ENCODE results near the gene SMIM41. TPM values are rescaled to one million over a fixed set of nuclear protein-coding genes. Genes with fewer than 3 reads are reported as not detected.

Gene SMIM41
- polyA plus RNA-seq, 1 donor (not counting 4 experiments of a cell fraction or from before 2014, with no cell fraction given) = not detected

DNA sequence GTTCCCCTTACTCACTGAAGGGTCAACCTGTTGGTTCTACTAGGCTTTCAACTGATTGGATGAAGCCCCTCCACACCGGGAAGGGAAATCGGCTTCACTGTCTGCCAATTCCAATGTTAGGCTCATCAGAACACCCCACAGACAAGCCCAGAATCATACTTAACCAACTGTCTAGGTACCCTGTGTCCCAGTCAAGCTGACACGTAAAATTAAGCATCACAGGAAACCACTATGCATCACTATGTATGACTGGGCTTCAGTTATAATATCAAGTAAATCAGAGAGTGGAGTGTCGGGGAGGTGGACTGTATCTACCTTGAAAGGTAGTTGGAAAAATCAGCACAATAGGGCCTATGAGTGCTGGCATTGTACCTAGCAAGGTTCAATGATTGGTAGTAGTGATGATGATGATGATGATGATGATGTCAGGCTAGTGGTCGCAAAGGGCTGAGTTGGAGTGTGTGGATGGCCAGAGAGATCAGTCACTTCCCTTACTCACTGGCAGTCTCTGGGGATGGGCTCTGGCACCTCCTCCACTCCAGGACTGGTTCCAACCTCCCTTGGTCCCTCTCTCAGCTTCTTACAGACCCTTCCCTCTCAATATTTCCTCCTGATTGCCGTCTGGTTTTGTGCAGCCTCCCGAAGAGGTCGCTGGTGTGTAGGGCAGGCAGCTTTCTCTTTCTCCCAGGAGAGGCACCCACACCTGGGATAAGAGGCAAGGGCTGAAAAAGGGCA, 13.0 kb upstream of the SMIM41 start:
- TF ChIP-seq EZH2 (IDR thresholded peaks at IDR 0.05; ENCODE audit: low read length) = no peak
- TF ChIP-seq, protein P1, sequence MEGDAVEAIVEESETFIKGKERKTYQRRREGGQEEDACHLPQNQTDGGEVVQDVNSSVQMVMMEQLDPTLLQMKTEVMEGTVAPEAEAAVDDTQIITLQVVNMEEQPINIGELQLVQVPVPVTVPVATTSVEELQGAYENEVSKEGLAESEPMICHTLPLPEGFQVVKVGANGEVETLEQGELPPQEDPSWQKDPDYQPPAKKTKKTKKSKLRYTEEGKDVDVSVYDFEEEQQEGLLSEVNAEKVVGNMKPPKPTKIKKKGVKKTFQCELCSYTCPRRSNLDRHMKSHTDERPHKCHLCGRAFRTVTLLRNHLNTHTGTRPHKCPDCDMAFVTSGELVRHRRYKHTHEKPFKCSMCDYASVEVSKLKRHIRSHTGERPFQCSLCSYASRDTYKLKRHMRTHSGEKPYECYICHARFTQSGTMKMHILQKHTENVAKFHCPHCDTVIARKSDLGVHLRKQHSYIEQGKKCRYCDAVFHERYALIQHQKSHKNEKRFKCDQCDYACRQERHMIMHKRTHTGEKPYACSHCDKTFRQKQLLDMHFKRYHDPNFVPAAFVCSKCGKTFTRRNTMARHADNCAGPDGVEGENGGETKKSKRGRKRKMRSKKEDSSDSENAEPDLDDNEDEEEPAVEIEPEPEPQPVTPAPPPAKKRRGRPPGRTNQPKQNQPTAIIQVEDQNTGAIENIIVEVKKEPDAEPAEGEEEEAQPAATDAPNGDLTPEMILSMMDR (optimal IDR thresholded peaks at IDR 0.05 in 1 of 3, IDR thresholded peaks at IDR 0.05 in 1 of 3, conservative IDR thresholded peaks at IDR 0.05 in 1 of 3; ENCODE audit: extremely low read depth in 1 of 3, insufficient read depth in 2 of 3, low read length in 3 of 3) = no peak
- no peak overlapping the region for H3K9ac ChIP-seq (ENCODE audit: control insufficient read depth, extremely low read depth, insufficient read depth, low read length)
- H3K4me3 ChIP-seq (ENCODE audit: control insufficient read depth in 2 of 3, extremely low read depth in 1 of 3, insufficient read depth in 2 of 3, low read depth in 1 of 3, low read length in 3 of 3) = no peak overlapping the region
- no peak overlapping the region for H2AFZ ChIP-seq (ENCODE audit: control insufficient read depth, low read length)
- H3K9me3 ChIP-seq (ENCODE audit: control insufficient read depth, low read depth, low read length) = no peaks in the 10 kb centered on the region
- no peaks in the 10 kb centered on the region for H4K20me1 ChIP-seq (ENCODE audit: control insufficient read depth, extremely low read depth, insufficient read depth, low read length)
- H3K9me1 ChIP-seq (ENCODE audit: control insufficient read depth, extremely low read depth, insufficient read depth, low read length) = no peaks in the 10 kb centered on the region
- DNase-seq (ENCODE audit: low read depth, low spot score) (no peak), FAIRE-seq (no peak)
- H3K36me3 ChIP-seq (ENCODE audit: control insufficient read depth in 2 of 2, extremely low read depth in 1 of 2, insufficient read depth in 2 of 2, low read length in 2 of 2) = peaks cover 0 to under 1% of the 10 kb centered on the region in 2 experiments
- peaks cover 17% of the 10 kb centered on the region for H3K79me2 ChIP-seq (ENCODE audit: control insufficient read depth, insufficient read depth, low read length)
- dilution Hi-C loops (cut with MboI; ENCODE audit: extremely low pct_ligation_motif_present, low sequenced_read_pairs) = no loop called here
- H3K4me1 ChIP-seq (ENCODE audit: control insufficient read depth, extremely low read depth, insufficient read depth, low read length) = peaks cover 9% of the 10 kb centered on the region
- no peak overlapping the region for H3K4me2 ChIP-seq (ENCODE audit: control insufficient read depth, extremely low read depth, insufficient read depth, low read depth, low read length)
- no peak overlapping the region for H3K27ac ChIP-seq (ENCODE audit: control insufficient read depth, insufficient read depth, low read length)
- H3K27me3 ChIP-seq (ENCODE audit: control insufficient read depth, extremely low read depth, insufficient read depth, low read length) = peaks cover 3% of the 10 kb centered on the region

DNA sequence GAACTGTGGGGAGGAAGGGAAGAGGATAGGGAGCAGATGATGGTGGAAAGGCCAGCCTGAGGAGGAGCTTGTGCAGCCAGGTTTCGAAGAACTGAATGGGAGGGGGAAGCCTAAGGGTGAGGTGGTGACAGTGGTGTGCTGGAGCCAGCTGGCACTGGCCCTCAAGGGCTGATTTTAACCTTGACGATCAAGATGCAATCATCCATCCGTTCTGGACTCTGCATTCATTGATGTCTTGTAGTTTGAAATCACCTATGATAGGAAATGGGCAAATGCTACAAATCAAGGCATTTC, 12.5 kb upstream of the SMIM41 start:
- no peak overlapping the region for H3K4me2 ChIP-seq (ENCODE audit: control insufficient read depth, extremely low read depth, insufficient read depth, low read depth, low read length)
- no peaks in the 10 kb centered on the region for H3K9me3 ChIP-seq (ENCODE audit: control insufficient read depth, low read depth, low read length)
- no peak overlapping the region for H2AFZ ChIP-seq (ENCODE audit: control insufficient read depth, low read length)
- H3K4me1 ChIP-seq (ENCODE audit: control insufficient read depth, extremely low read depth, insufficient read depth, low read length) = peaks cover 12% of the 10 kb centered on the region
- H3K36me3 ChIP-seq (ENCODE audit: control insufficient read depth in 2 of 2, extremely low read depth in 1 of 2, insufficient read depth in 2 of 2, low read length in 2 of 2) = peaks cover 0 to 5% of the 10 kb centered on the region in 2 experiments
- no peak overlapping the region for H3K9ac ChIP-seq (ENCODE audit: control insufficient read depth, extremely low read depth, insufficient read depth, low read length)
- DNase-seq (ENCODE audit: low read depth, low spot score) = no peak
- TF ChIP-seq EZH2 (IDR thresholded peaks at IDR 0.05; ENCODE audit: low read length) = no peak
- TF ChIP-seq, protein P1 (optimal IDR thresholded peaks at IDR 0.05 in 1 of 3, IDR thresholded peaks at IDR 0.05 in 1 of 3, conservative IDR thresholded peaks at IDR 0.05 in 1 of 3; ENCODE audit: extremely low read depth in 1 of 3, insufficient read depth in 2 of 3, low read length in 3 of 3) = no peak
- no peaks in the 10 kb centered on the region for H3K9me1 ChIP-seq (ENCODE audit: control insufficient read depth, extremely low read depth, insufficient read depth, low read length)
- no peak overlapping the region for H3K4me3 ChIP-seq (ENCODE audit: control insufficient read depth in 2 of 3, extremely low read depth in 1 of 3, insufficient read depth in 2 of 3, low read depth in 1 of 3, low read length in 3 of 3)
- no peaks in the 10 kb centered on the region for H4K20me1 ChIP-seq (ENCODE audit: control insufficient read depth, extremely low read depth, insufficient read depth, low read length)
- FAIRE-seq = no peak
- no peak overlapping the region for H3K27ac ChIP-seq (ENCODE audit: control insufficient read depth, insufficient read depth, low read length)
- peaks cover 3% of the 10 kb centered on the region for H3K27me3 ChIP-seq (ENCODE audit: control insufficient read depth, extremely low read depth, insufficient read depth, low read length)
- dilution Hi-C loops (cut with MboI; ENCODE audit: extremely low pct_ligation_motif_present, low sequenced_read_pairs) = no loop called here
- H3K79me2 ChIP-seq (ENCODE audit: control insufficient read depth, insufficient read depth, low read length) = peaks cover 22% of the 10 kb centered on the region

Measured in keratinocyte (primary cell).